Body of pancreas (tissue), 4 donors: ENCODE data around the gene GAP43.
"Not testable (repeated sequence)": the region's sequence is repeated elsewhere in the genome, so short reads cannot be mapped to it uniquely, and the experiment has no call there.

ENCODE experiments used
- CTCF ChIP-seq, 7 experiments: fragments of 450-650 bp in 4 of 7; fragments of 200-600 bp in 3 of 7; sonication (generic) in 3 of 7; IDR thresholded peaks; one replicate each; pipeline ENCODE4 v1.5.1; 2016 to 2019; ENCODE audit warnings: antibody characterized with exemption in 7 of 7
- POLR2A ChIP-seq, 3 donors: fragments of 450-650 bp; IDR thresholded peaks; one replicate each; pipeline ENCODE4 v1.6.1; 2016; ENCODE audit warnings: antibody characterized with exemption in 3 of 3, mild to moderate bottlenecking in 2 of 3

DNA sequence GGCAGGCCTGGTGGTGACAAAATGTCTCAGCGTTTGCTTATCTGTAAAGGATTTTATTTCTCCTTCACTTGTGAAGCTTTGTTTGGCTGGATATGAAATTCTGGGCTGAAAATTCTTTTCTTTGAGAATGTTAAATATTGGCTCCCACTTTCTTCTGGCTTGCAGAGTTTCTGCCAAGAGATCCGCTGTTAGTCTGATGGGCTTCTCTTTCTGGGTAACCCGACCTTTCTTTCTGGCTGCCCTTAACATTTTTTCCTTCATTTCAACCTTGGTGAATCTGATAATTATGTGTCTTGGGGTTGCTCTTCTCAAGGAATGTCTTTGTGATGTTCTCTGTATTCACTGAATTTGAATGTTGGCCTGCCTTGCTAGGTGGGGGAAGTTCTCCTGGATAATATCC is 113.0 kb downstream of the GAP43 start:
- not testable (repeated sequence) for TF ChIP-seq CTCF, POLR2A (IDR thresholded peaks at IDR 0.05)
